Erythroblast (primary cell): ENCODE results near the gene HNF1A.

Experiments
- GATA1 ChIP-seq: IDR thresholded peaks from 2 replicates; pipeline ENCODE4 v1.6.1; 2011; ENCODE audit warnings: low read depth, mild to moderate bottlenecking, control low read depth, low read length, moderate library complexity
- POLR2A ChIP-seq: IDR thresholded peaks from 2 replicates; pipeline ENCODE4 v1.6.1; 2011; ENCODE audit warnings: mild to moderate bottlenecking, low read length

DNA sequence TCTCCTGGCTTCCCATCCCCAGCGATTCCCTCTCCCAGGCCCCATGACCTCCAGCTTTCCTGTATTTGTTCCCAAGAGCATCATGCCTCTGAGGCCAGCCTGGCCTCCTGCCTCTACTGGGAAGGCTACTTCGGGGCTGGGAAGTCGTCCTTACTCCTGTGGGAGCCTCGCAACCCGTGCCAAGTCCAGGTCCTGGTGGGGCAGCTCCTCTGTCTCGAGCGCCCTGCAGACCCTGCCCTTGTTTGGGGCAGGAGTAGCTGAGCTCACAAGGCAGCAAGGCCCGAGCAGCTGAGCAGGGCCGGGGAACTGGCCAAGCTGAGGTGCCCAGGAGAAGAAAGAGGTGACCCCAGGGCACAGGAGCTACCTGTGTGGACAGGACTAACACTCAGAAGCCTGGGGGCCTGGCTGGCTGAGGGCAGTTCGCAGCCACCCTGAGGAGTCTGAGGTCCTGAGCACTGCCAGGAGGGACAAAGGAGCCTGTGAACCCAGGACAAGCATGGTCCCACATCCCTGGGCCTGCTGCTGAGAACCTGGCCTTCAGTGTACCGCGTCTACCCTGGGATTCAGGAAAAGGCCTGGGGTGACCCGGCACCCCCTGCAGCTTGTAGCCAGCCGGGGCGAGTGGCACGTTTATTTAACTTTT, 23.6 kb downstream of the HNF1A start:
- TF ChIP-seq POLR2A (no peak), GATA1 (no peak)
